ENCODE results near the gene POLR2C.
"Not testable (repeated sequence)": the region's sequence is repeated elsewhere in the genome, so short reads cannot be mapped to it uniquely, and the experiment has no call there.

The POLR2C gene

DNA sequence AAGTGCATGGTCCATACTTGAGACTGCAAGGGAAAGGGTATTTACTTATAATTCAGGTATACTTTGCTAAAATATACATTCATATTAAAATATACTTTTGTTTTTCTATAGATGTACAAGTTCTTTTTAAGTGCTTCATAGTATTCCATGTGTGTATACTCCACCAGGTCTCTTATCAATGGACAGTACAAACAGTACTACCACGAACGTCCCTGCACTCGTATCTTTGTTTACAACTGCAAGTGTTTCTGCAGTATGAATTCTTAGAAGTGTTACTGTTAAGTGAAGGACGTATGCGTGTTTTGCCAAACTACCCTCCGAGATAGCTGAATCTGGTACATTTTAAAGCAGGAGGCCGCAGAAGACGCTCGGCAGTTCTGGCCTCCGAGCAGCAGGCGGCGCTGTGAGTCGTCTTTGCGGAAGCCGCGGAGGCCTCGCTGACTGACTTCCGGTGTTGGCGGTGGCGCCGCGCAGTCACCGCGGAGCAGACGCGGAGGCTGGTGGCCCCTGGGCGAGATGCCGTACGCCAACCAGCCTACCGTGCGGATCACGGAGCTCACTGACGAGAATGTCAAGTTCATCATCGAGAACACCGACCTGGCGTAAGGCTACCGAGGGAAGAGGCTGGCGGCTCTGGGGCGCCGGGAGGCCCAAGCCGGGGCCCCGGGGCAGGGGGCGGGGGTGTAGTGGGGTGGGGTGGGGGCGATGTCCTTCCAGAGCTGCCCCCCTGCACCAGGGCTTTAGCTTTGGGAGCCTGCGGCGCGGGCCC lies at the start of gene POLR2C:
TSS of gene POLR2C (plus strand) at position 471 of the 769 bp plus-strand sequence. CDS start at position 517, 46 bp downstream.
- DNase-seq: peak; percentile 79

DNA sequence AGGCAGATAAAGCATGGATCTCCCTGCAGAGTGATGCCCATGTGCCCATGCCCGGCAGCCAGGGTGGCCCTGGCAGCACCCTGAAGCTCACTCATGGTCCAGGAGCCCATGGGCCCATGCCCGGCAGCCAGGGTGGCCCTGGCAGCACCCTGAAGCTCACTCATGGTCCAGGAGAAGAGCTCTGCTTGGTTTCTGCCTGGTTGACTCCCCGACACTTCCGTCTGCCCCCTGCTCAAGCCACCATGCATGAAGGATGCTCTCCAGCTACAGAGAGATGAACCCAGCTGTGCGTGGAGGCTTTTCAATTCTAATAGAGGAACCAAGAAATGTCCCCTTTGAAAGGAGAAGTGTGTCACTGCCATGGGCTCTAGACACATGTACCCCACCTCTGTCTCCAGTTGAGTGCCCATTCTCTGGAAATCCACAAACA lies 49.2 kb upstream of the POLR2C start:
- DNase-seq: no peak

DNA sequence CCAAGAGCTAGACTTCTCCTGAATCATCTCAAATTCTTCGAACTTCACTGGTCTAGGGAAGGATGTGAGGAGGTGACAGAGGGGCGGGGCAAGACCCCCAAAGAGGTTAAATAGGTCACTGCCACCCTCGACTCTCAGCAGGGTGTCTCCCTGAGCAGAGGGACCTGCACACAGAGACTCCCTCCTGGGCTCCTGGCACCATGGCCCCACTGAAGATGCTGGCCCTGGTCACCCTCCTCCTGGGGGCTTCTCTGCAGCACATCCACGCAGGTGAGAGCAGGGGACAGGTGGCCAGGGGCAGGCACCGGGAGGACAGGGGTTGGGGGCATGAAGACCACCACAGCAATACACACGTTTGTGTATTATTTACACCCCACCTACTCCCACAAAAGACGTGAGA lies 48.7 kb upstream of the POLR2C start:
- no peak for DNase-seq

DNA sequence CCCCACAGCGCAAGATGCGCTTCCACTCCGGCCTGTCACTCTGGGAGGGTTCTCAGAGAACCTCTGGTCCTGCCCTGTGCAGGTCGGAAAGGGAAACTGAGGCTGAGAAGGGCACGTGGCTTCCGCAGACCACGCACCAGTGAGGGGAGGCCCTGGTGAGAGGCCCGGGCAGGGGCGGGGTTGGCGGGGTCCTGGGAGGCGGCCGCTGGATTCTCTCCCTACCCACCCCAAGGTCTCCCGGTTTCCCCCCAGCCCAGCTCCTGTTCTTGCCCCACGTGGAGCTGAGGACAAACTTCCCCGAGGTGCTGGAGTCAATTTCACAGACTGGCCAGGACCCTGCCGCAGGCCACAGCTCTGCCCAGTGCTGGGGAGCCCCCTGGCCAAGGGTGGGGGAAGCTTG lies 46.4 kb upstream of the POLR2C start:
- no peak for DNase-seq

DNA sequence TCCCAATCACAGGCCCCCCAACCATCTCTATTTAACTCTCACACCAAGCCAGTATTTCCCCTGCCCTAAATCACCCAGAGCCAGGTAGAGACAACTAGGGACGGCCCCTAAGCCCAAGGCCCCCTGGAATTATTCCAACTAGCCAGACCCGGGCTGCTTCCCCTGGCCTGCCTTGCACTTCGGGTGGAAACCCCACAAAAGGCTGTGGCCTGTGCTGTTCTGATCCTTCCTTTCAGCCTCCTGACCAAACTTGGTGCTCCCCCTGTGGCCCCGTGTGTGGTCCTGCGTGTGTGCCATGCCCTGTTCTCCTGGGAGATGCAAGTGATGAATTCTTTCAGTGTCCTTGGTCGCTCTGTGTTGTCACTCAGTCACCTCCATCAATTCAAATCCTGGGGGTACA lies 43.0 kb upstream of the POLR2C start:
- no peak for DNase-seq

DNA sequence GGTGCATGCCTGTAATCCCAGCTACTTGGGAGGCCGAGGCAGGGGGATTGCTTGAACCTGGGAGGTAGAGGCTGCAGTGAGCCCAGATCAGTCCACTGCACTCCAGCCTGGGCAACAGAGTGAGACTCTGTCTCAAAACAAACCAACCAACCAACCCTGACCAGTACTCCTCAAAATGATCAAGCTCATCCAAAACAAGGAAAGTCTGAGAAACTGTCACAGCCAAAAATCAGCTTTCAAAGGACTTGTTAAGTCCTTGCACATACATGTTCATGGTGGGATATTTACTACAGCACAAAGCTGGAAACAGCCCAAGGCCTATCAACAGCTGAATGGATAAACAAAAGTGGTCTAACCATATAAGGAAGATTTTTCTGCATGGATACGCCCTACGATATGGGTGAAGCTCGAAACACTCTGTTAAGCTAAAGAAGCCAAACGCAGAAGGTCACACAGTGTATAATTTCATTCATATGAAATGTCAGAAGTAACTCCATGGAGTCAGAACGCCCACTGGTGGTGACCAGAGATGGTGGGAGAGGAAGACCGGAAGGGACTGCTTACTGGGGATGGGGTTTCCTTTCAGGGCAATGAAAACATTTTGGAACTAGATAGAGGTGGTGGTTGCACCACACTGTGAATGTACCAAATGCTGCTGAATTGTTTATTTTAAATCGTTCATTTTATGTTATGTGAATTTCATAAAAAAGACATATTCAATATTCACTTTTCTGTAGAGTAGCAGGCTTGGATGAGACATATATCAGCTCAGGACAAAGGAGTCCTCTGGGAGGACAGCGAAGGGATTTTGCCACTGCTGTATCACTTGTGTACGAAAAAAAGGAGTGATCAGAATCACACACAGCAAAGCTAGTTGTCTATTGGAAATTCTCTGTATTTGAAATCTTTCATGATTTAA lies 40.2 kb upstream of the POLR2C start:
- no peak for DNase-seq

DNA sequence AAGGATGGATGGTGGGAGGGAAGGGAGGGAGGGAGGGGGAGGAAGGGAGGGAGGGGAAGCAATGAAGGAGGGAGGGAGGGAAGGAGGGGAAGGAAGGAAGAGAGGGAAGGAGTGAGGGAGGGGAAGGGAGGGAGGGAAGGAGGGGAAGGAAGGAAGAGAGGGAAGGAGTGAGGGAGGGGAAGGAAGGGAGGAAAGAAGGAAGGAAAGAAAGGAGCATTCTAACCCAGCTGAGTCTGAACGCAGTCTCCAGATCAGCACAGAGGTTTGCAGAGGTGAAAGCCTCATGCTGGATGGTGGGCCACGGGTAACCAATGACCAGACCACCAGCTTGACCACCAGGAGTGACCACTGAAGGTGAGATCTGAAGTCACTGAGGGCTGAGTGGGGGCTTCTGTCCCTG lies 39.3 kb upstream of the POLR2C start:
- no peak for DNase-seq

DNA sequence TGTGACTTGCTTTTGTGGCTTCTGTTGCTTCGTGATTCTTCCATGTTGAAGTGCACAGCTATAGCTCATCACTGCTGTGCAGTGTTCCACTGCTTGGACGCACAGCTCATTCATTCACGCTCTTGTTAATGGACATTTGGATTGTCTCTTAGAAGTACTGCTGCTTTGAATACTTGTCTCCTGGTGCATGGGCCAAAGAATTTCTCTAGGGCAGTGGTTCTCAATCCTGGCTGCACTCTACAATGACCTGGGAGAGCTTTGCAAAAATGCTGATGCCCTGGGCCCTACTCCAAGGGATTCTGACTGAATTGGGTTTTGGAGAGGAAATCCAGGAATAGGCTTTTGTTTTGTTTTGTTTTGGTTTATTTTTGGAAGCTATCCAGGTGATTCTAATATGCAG lies 37.9 kb upstream of the POLR2C start:
- DNase-seq: no peak

DNA sequence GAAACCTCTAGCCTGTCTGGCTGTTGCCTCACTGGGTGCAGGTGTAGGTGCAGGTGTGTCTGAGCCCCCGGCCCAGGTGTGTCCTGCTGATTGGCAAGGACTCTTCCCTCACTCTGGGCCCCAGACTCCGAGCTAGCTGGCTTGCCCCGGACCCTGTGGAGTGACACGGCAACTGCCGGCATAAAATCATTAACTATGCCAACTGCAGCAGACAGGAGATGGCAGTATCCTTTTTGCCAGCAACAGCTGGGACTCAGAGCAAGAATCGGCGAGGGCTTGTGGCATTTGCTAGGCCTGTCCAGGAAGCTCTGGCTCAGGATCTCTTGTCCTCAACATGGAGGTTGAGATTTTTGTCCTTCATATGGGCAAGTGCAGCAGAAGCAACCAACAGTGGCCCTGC lies 36.1 kb upstream of the POLR2C start:
- no peak for DNase-seq

DNA sequence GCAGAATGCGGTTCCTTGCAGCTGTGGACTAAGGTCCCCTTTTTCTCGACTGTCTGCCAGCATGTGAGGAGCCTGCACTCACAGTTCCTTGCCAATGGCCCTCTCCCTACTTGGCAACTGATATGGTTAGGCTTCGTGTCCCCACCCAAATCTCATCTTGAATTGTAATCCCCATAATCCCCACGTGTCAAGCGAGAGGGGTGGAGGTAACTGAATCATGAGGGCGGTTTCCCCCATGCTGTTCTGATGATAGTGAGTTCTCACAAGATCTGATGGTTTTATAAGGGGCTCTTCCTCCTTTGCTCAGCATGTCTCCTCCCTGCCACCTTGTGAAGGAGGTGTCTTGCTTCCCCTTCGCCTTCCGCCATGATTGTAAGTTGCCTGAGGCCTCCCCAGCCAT lies 35.2 kb upstream of the POLR2C start:
- DNase-seq: no peak

DNA sequence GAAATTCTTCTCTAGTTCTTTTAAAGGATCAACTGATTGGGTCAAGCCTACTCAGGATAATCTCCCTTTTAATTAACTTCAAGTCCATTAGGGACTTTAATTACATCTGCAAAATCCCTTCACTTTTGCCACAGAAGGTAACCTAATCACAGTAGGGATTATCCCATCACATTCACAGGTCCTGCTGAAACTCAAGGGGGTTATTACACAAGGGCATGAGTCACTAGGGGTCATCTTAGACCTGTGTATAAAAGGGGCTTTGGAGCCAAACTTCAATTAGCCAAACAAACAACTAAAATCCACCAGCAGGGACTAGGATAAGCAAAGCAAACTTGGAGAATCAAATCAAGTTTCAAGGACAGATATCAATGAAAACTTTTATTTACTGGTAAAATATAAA lies 34.7 kb upstream of the POLR2C start:
- DNase-seq: no peak

DNA sequence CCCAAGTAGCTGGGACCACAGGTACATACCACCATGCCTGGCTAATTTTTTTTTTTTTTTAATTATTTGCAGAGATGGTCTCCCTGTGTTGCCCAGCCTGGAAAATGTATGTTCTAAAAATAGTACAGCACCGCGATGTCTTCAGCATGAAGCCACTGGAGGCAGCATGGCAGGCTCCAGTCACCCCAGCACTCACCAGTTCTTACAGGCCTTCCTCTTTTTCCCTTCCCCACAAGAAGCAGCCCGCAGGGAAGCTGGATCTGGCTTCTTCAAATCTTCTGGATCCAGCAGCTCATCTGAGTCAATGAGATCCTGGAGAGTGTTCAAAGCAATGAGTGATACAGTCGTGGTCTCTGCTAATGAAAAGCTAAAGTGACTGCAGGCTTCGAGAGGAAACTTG lies 31.5 kb upstream of the POLR2C start:
- DNase-seq: no peak

DNA sequence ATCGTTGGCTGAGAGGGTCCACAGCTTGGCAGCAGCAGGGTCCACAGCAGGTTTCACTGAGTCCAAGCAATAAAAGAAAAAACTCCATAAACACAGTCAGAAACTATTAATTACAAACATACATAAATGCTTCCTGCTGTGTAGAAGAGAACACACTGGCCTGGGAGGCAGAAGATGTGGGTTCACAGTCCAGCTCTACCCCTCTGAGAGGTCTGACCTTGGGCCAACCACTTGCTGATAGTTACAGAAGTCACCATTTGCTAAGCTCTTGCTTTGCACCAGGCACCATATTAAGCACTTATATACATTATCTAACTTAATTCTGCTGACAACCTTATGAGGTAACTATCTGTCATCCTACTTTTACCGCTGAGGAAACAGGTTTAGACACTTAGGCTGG lies 30.0 kb upstream of the POLR2C start:
- DNase-seq: no peak

DNA sequence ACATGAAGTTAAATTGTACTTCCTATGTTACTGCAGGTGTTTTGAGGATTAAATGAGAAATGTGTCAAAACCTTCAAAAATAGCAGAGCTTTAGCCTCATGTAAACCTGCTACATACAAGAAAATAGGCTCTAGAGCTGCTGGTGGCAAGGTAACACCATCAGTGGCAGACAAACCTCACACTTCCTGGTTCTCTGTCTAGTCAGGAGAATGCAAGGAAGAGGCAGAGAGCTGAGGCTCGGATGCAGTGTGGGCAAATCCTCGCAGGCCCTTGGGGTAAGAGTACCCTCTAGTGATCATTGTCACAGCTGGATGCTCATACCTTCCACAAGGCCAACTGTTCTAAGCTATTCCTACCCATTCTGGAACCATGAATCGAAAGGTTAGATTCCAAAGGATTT lies 29.5 kb upstream of the POLR2C start:
- no peak for DNase-seq

DNA sequence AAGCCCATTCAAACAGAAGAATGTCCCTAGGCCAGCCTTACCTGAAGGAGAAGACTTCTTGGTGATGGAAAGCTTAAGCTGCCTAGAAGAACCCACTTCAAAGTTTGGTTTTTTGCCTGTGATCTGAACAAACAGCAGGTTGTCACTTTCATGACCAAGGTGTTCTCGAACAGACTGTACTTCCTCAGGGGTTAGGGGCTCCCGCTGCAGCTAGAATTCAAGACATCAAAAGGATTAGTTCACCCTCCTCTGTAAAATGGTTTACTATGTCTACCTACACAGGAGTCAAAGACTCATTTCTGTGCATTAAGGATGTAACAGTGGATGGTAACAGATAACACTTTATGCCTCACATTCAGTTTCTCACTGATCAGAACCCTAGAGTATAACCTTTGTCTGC lies 28.5 kb upstream of the POLR2C start:
- DNase-seq: no peak

DNA sequence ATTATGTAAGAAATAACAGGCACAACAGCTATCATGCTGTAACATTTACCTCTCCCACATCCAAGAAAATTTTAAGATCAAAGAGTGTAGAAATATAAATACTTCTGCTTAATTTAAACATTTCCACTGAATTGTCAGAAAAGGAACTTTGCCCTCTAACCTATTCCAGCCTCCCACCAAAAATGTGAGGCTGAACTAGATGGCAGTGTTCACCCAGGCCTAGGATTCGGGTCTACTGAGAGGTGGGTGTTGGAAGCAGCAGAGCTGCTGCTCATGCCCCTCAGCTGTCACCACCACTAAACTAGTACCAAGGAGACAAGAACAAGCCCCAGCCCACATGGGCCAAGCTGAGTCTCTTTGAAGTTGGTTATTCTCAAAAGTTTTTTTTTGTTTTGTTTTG lies 26.6 kb upstream of the POLR2C start:
- DNase-seq: no peak

DNA sequence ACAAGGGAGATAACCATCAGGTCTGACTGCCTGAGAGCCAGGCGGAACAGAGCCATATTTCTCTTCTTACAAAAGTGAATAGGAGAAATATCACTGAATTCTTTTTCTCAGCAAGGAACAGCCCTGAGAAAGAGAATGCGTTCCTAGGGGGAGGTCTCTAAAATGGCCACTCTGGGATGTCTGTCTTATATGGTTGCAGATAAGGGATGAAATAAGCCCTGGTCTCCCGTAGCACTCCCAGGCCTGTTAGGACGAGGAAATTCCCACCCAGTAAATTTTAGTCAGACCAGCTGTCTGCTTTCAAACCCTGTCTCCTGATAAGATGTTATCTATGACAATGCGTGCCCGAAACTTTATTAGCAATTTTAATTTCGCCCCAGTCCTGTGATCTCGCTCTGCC lies 22.5 kb upstream of the POLR2C start:
- DNase-seq: not testable (repeated sequence)

DNA sequence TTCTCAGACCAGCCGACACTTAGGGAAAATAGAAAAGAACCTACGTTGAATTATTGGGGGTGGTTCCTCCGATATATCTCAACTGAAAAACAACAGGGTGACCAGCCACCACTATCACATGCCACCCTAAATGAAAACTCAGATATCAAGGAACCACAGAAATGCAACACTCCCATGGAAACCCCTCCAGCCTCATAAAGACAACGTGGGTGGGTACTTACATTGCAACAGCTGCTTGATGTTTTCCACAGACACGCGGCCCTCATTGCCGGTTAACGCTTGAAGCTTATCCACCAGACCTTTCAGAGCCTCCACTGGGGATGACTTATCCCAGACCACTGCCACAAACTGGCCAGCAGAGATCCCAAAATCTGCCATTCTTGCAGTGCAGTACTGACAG lies 21.9 kb upstream of the POLR2C start:
- not testable (repeated sequence) for DNase-seq

DNA sequence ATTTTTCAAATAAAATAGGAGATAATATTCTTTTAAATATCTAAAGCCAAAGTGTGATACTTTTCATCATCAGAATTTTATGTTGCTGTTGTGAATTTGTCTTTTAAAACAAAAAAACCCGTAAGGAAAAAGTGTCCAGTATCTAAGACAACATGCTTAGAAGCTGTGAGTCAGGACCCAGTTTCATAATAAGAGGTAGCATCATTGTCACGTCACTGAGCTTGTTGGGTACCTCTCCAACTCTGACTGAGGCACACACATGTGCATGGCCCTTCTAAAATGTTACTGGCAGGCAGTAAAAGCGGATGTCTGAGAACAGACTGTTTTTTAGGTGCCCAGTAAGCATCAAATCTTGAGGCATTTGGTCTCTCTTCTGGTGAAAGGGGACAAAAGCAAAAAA lies 17.8 kb upstream of the POLR2C start:
- DNase-seq: no peak

DNA sequence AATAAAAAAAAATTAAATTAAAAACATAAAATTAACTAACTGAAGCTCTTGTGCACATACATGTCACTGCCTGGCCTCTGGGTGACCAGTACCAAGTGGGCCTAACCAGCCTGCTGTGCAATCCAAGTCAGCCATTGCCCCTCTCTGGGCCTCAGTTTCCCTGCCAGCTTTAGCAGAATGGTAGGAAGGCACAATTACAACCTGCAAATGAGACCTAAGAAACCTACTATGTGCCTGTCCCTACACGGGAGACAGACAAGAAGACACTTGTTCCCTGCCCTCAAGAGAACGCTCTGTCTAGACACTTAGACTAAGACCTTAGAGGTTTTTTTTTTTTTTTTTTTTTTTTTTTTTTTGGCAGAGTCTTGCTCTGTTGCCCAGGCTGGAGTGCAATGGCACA lies 17.0 kb upstream of the POLR2C start:
- no peak for DNase-seq

DNA sequence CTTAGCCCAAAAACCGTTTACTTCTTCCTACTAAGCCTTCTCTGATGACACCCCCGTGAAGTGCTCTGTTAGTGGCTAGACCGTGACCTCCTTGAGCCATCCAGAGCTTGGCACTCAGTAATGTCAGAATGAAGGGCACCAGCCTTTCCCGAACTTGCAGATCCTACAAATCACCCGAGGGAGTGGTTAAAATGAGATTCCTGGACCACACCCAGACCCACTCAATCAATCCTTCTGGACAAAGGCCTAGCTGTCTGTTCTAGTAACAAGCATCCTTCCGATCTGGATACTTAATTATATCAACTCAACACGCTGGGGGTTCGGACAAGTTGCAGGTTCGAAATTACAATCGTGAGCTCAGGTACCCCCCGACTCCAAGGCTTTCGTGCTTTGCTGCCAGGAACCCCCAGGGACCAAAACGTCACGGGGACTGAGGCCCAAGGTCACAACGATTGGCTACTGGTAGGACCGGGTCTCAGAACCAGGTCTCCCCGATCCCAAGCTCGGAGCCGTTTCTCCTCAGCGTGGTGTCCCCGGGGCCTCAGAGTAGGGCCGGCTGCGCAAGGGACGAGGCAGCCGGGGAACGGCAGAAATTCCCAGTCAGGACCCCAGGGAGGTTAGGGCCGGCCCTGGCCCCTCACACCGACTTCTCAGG lies 15.8 kb upstream of the POLR2C start:
- DNase-seq: no peak

DNA sequence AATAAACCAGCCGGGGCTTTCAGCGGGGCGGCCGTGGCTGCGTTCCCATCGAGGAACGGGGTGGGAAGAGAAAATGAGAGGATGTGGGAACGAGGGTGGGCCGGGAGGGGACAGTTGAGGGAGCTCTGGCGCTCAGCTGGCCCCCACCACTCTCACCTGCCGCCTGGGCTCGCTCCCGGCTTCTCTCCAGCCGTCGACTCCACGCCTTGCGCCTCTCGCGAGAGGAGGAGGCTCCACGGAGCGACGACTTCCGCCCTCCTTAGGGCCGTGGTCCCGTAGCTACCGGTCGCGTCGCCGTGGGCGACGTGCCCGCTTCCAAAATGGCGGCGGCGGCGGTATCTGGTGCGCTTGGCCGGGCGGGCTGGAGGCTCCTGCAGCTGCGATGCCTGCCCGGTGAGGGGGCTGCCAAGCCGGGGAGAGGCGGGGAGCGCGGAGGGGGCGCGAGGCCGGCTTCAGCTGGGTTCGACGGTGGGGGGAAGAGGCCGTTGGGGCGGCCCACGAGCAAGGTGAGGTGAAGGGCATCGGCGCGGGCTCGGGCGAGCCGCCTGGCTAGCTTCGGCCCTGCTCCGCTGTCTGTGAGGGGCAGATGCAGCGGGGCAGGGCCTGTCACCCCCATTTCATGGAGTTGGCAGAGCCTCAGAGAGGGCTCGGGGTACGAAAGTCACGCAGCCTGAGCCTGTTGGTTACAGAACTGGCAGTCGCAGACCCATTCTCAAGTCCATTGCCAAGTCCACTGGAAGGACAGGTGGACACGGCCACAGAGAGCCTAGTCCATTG lies 15.1 kb upstream of the POLR2C start, which contains the start of the genes CIAPIN1 and COQ9:
TSS of gene CIAPIN1 (minus strand) at position 200 of the 777 bp plus-strand sequence. CDS start 6,457 bp downstream, outside the sequence.
TSS of gene COQ9 (plus strand) at position 294 of the 777 bp plus-strand sequence. CDS start at position 321, 27 bp downstream.
- DNase-seq: peak; percentile 48

Data from GOT3 (cell line).